Measurements from ENCODE around the gene CCDC51. TPM values are rescaled to one million over a fixed set of nuclear protein-coding genes. Genes with fewer than 3 reads are reported as not detected.

Gene CCDC51, protein sequence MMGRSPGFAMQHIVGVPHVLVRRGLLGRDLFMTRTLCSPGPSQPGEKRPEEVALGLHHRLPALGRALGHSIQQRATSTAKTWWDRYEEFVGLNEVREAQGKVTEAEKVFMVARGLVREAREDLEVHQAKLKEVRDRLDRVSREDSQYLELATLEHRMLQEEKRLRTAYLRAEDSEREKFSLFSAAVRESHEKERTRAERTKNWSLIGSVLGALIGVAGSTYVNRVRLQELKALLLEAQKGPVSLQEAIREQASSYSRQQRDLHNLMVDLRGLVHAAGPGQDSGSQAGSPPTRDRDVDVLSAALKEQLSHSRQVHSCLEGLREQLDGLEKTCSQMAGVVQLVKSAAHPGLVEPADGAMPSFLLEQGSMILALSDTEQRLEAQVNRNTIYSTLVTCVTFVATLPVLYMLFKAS
- 15.3 and 17.1 TPM in 2 replicates for total RNA-seq

DNA sequence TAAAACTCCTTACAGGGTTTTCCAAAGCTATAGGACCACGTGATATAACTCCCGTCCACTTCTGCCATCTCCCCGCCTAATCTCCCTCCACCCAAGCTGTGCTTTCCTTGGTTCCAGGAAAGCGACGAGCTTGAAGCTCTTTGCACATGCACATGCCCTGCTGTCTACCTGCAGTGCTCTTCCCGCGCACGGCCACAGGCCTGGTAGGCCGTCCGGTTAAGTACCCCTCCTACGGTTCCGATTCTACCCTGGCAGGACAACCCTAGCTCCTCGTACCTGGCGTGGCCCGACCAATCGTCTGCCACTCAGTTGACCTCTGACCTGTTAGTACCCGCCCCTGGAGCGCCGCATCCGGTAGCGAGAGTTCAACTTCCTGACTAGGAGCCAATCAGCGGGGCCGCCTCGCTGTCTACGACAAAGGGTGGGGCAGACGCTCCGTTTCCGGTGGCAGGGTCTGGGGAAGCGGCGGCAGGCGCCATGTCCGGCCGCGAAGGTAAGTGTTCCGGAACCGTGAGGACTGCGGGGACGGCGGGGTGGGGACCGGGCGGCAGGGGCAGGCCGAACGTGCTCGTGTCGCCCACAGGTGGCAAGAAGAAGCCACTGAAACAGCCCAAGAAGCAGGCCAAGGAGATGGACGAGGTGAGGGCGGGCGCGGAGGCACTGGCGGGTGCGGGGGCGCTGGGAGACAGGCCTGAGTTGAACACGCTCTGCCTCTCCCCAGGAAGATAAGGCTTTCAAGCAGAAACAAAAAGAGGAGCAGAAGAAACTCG is at the start of gene CCDC51, which contains the start of gene TMA7:
Gene CCDC51, minus strand, starts transcription at position 300 of the 770 bp plus-strand sequence. CDS start 4,991 bp downstream, outside the sequence.
Gene TMA7, plus strand, starts transcription at position 438 of the 770 bp plus-strand sequence. Its CDS starts 40 bp downstream, at position 478.

DNA sequence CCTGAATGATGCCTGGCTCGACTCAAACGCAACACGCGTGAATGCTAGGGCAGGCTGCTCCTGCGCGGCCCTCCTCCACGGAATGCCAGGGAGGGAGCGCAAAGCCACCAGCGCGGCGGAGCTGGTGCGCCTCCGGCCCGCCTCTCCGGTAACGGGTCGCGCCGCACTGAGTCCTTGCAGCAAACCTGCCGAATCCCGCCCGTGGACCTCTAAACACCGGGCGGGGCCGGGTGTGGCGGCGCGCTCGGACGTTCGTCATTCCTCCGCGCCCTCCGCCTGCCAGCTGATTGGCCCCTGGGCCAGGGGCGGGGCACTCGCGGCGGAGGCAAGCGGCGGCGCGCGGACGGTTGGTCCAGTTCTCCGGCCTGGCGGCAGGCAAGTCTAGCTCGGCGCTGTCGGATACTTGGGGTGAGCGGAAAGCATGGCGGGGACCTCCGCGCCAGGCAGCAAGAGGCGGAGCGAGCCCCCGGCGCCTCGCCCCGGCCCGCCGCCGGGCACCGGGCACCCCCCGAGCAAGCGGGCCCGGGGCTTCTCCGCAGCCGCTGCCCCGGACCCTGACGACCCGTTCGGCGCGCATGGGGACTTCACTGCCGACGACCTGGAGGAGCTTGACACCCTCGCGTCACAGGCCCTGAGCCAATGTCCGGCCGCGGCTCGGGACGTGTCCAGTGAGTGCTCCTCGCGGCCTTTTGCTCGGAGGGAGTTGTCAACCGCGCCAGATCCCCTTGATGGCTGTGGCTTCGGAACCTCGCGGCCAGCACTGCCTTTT is 6.7 kb upstream of the CCDC51 start, which contains the start of gene ATRIP:
Gene ATRIP, plus strand, starts transcription at position 313 of the 769 bp plus-strand sequence. Its CDS starts 109 bp downstream, at position 422.

DNA sequence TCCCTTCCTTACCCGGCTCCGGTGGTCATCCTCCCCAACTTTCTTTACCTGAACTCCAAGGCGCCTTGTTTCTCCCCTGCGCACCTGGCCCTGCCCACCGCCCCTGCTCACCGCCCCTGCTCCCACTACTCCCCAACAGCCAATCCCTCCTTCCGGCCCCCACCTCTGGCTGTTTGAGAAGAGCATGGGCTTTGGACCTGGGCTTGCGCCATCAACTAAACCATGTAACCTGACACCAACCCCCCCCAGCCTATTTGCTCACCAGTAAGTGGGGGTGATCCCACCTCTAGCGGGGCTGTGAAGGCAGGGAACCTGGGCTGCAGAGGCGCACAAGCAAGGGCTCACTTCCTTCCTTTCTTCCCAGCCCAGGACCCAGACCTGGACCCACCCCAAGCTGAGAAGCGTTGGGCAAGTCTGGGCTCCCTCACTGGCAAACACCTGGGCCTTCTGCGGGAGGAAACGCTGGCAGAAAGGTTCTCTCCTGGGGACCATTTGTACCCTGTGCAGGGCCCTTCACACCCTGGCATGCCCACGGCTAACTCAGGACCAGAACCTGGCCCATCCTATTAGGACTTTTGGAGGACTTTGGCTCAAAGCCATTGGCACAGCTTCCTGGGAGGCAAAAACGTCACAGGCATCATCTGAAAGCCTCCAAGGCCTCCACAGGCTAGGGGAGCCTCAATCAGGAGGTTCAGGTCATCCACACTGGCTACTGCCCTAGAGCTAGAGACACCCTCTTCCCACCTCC is 9.8 kb downstream of the CCDC51 start, which contains the start of gene PLXNB1:
Gene PLXNB1, minus strand, starts transcription at position 127 of the 748 bp plus-strand sequence. CDS start 5,475 bp downstream, outside the sequence.

Other genes starting within 250 kb of the CCDC51 start
- not detected in 2 replicates for gene CAMP, start 216.6 kb downstream of the CCDC51 start, total RNA-seq
- gene ZNF589, start 199.0 kb downstream of the CCDC51 start, total RNA-seq: 5.0 and 5.7 TPM in 2 replicates
- 33.5 and 37.4 TPM in 2 replicates for gene NME6, start 138.8 kb downstream of the CCDC51 start, total RNA-seq
- gene SPINK8, start 106.5 kb downstream of the CCDC51 start, total RNA-seq: not detected in 2 replicates
- not detected in 2 replicates for gene FBXW12, start 67.9 kb downstream of the CCDC51 start, total RNA-seq
- gene PLXNB1, start 10.0 kb downstream of the CCDC51 start, total RNA-seq: 16.9 and 37.4 TPM in 2 replicates
- gene TMA7, start 138 bp upstream of the CCDC51 start, total RNA-seq: 108 and 139 TPM in 2 replicates
- gene ATRIP, start 6.6 kb upstream of the CCDC51 start, total RNA-seq: 3.1 and 15.2 TPM in 2 replicates
- gene SHISA5, start 64.1 kb upstream of the CCDC51 start, total RNA-seq: 192 and 194 TPM in 2 replicates
- gene PFKFB4, start 116.7 kb upstream of the CCDC51 start, total RNA-seq: 7.9 and 45.8 TPM in 2 replicates
- 2.2 and 25.1 TPM in 2 replicates for gene UCN2, start 123.7 kb upstream of the CCDC51 start, total RNA-seq
- 23.6 and 259 TPM in 2 replicates for gene COL7A1, start 155.2 kb upstream of the CCDC51 start, total RNA-seq
- gene UQCRC1, start 169.5 kb upstream of the CCDC51 start, total RNA-seq: 448 and 544 TPM in 2 replicates
- not detected in 2 replicates for gene TMEM89, start 181.7 kb upstream of the CCDC51 start, total RNA-seq
- gene SLC26A6, start 195.3 kb upstream of the CCDC51 start, total RNA-seq: 49.5 and 53.8 TPM in 2 replicates
- 1.1 and 2.4 TPM in 2 replicates for gene CELSR3, start 222.8 kb upstream of the CCDC51 start, total RNA-seq
- gene NCKIPSD, start 245.8 kb upstream of the CCDC51 start, total RNA-seq: 21.9 and 23.8 TPM in 2 replicates